SU-DHL-6 (cell line): ENCODE data around the gene MAGEA9B.
"Not testable (repeated sequence)": the region's sequence is repeated elsewhere in the genome, so short reads cannot be mapped to it uniquely, and the experiment has no call there.

Experiments used
- EZH2phosphoT487 ChIP-seq: fragments of 200-600 bp; sonication (generic), shearing (Covaris generic); conservative IDR thresholded peaks from 2 replicates; pipeline ENCODE4 v1.6.1; 2018; ENCODE audit warnings: mild to moderate bottlenecking, antibody characterized with exemption, low read length, moderate library complexity, mixed read lengths
- TF ChIP-seq, protein P1 (sequence below): fragments of 200-600 bp; sonication (generic); IDR thresholded peaks from one replicate; pipeline ENCODE4 v1.5.1; 2017; ENCODE audit warnings: antibody characterized with exemption, mild to moderate bottlenecking, low read length, moderate library complexity; ENCODE audit not compliant: insufficient read depth, poor library complexity, severe bottlenecking

DNA sequence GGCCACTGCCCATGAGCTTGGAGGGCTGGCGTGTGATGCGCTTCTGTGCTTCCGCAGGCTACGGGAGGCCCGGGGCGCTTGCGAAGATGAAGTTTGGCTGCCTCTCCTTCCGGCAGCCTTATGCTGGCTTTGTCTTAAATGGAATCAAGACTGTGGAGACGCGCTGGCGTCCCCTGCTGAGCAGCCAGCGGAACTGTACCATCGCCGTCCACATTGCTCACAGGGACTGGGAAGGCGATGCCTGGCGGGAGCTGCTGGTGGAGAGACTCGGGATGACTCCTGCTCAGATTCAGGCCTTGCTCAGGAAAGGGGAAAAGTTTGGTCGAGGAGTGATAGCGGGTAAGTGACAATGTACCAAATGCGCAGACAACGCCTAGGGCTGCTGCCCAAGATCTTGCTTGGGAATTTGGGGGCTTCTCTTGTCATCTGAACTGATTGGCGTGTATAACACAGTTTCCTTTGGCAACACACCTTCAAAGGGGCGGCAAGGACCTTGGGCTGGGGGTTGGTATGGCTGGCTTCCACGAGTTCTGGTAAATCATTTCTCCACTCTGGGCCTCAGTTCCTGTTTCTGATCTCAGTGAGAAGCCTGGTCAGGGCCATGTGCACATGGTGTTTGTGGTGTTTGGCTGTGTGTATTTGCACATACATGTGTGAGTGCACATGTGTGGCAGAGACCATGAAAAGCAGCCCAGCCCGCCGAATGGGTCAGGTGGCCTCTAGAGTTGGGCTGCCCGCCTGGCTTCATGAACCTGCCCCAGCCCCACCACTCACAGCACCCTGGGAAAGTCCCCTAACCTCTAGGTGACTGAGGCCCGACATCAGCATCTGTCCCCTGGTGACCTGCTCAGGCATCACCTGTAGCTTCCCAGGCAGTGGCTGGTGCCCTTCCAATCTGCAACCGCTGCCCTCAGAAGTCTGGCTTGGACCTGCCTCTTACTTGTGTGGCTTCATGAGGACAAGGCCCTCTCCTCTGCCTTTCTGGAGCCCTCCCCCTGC is 41.4 kb downstream of the MAGEA9B start:
- TF ChIP-seq, protein P1, sequence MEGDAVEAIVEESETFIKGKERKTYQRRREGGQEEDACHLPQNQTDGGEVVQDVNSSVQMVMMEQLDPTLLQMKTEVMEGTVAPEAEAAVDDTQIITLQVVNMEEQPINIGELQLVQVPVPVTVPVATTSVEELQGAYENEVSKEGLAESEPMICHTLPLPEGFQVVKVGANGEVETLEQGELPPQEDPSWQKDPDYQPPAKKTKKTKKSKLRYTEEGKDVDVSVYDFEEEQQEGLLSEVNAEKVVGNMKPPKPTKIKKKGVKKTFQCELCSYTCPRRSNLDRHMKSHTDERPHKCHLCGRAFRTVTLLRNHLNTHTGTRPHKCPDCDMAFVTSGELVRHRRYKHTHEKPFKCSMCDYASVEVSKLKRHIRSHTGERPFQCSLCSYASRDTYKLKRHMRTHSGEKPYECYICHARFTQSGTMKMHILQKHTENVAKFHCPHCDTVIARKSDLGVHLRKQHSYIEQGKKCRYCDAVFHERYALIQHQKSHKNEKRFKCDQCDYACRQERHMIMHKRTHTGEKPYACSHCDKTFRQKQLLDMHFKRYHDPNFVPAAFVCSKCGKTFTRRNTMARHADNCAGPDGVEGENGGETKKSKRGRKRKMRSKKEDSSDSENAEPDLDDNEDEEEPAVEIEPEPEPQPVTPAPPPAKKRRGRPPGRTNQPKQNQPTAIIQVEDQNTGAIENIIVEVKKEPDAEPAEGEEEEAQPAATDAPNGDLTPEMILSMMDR = not testable (repeated sequence)
- TF ChIP-seq EZH2phosphoT487 = not testable (repeated sequence)
